Brain microvascular endothelial cell (primary cell): ENCODE results near the gene CANT1.

Source experiments
- DNase-seq: peaks from one replicate; pipeline ENCODE4 v3.0.0-alpha.2; 2020
- H3K27ac ChIP-seq: fragments of 250-450 bp; sonication (Bioruptor Pico); 2 replicates; pipeline ENCODE4 v1.5.1; 2020; ENCODE audit warnings: mild to moderate bottlenecking, moderate library complexity
- H3K27me3 ChIP-seq: fragments of 250-450 bp; sonication (Bioruptor Pico); replicated peaks from 2 replicates; pipeline ENCODE4 v1.5.1; 2020; ENCODE audit warnings: mild to moderate bottlenecking
- H3K36me3 ChIP-seq: fragments of 250-450 bp; sonication (Bioruptor Pico); replicated peaks from 2 replicates; pipeline ENCODE4 v1.5.1; 2020; ENCODE audit warnings: mild to moderate bottlenecking
- H3K4me3 ChIP-seq: 2 replicates; pipeline ENCODE4 v1.5.1; 2011; ENCODE audit warnings: low read depth, mild to moderate bottlenecking, control low read depth, low read length, moderate library complexity
- CTCF ChIP-seq: IDR thresholded peaks from 2 replicates; pipeline ENCODE4 v1.5.1; 2011; ENCODE audit warnings: low read depth, mild to moderate bottlenecking, moderate library complexity, low read length, control low read depth, inconsistent platforms; ENCODE audit errors: missing control alignments
- in situ Hi-C: cut with HindIII; loops from 2 replicates; pipeline ENCODE4 v1.10.0; 2017; ENCODE audit warnings: low sequenced_read_pairs, low pct_ligation_motif_present

Gene CANT1

DNA sequence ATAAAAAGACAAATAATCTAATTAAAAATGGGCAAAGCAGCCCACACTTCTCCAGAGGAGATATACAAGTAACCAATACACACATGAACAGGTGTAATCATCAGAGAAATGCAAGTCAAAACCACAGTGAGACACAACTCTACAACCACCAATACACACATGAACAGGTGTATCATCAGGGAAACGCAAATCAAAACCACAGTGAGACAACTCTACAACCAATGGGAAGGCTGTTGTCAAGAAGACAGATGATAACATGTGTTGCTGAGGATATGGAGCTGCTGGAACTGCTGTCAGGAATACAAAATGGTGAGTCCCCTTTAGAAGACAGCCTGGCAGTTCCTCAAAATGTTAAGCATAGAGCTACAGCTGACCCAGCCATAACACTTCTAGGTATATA, 42.6 kb upstream of the CANT1 start:
- in situ Hi-C loops = no loop called here

DNA sequence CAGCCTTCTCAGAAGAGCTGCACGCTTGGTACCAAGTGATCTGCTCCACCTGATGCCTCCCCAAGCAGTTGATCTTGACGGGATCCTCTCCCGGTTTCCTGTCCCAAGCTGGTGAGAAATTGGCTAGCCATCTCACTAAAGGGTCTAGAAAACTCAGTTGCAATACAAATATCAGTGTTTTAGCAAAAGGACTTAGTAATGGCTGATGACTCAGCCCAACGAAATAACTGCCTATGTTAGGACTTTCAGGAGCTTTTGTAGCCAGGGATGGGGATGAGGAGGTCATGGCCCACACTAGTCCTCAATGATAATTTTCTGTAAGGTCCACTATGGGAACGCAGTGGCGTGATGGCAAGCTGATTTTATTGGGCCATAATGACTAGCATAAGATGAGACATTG, 41.7 kb upstream of the CANT1 start:
- DNase-seq = no peak
- in situ Hi-C loops = no loop called here
- Histone ChIP-seq H3K27me3 (peaks cover 3% of the 10 kb centered on the region), H3K36me3 (no peaks in the 10 kb centered on the region), H3K4me3 (no peak overlapping the region), H3K27ac (no peak overlapping the region)
- TF ChIP-seq CTCF = no peak

More for the DNA sequence above, 42.6 kb upstream of the CANT1 start:
- Histone ChIP-seq H3K27me3 (no peaks in the 10 kb centered on the region), H3K27ac (no peak overlapping the region), H3K4me3 (no peak overlapping the region), H3K36me3 (no peaks in the 10 kb centered on the region)
- TF ChIP-seq CTCF = no peak
- DNase-seq = no peak

DNA sequence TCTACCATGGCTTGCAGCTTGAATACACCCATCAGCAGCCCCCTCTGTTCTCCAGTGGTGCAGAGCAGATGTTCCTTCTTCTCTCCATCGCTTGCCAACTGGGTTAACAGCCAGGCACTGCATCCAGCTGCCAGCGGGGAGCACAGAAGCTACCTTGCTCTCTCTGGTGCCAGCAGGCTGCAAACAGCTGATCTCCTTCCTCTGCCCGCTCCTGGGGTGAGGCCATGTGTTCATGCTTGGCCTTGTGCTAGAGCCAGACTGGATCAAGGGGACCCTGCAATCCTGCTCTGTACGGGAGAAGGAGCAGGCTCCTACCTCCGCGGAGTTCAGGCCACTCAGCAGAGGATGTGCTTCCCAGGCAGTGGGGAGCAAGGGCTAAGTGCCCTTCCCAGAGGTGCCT, 41.0 kb upstream of the CANT1 start:
- no peak for DNase-seq
- Histone ChIP-seq H3K4me3 (no peak overlapping the region), H3K36me3 (no peaks in the 10 kb centered on the region), H3K27me3 (peaks cover 3% of the 10 kb centered on the region), H3K27ac (no peak overlapping the region)
- in situ Hi-C loops = no loop called here
- TF ChIP-seq CTCF = no peak

DNA sequence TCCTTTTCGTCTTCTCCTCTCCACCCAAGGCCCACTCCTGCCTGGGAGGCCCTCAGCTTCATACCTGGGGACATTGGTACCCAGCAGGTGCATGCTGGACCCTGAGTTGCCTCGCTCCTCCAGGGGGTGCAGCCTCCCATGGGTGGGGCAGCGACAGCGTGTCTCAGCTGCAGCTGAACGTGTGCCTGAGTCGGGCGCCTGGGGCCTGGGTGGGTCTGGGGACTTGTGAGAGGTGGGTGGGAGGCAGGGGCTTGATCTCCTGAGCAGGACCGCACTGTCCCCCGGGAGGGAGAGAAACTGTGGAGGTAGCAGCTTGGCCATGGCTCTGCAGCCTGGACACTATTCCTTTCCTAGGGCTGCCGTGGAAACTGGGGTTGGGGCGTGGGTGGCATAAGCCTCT, 40.3 kb upstream of the CANT1 start:
- Histone ChIP-seq H3K27ac (no peak overlapping the region), H3K4me3 (no peak overlapping the region), H3K36me3 (no peaks in the 10 kb centered on the region), H3K27me3 (peaks cover 3% of the 10 kb centered on the region)
- DNase-seq = no peak
- no peak for TF ChIP-seq CTCF
- in situ Hi-C loops = no loop called here

- in situ Hi-C loops = no loop called here
- no peak overlapping the region for H3K4me3 ChIP-seq
- H3K27me3 ChIP-seq = peaks cover 3% of the 10 kb centered on the region
- H3K27ac ChIP-seq = no peak overlapping the region
- H3K36me3 ChIP-seq = no peaks in the 10 kb centered on the region
- DNase-seq = no peak
- TF ChIP-seq CTCF = no peak
These were observed 39.5 kb upstream of the CANT1 start for GRCh38 chr17:79048826-79049755.
